Testis (tissue), 3 donors: ENCODE measurements around the gene SELENOP. TPM values are rescaled to one million over a fixed set of nuclear protein-coding genes. Genes with fewer than 3 reads are reported as not detected.

Experiments used
- DNase-seq: peaks from one replicate; pipeline ENCODE4 v3.0.0-alpha.2; 2019
- H3K27ac ChIP-seq, 2 donors: fragments of 200-600 bp; sonication (generic); one replicate each; pipeline ENCODE4 v1.5.1; 2019
- H3K27me3 ChIP-seq: fragments of 200-600 bp; sonication (generic); one replicate; pipeline ENCODE4 v1.5.1; 2019
- H3K36me3 ChIP-seq: fragments of 200-600 bp; sonication (generic); one replicate; pipeline ENCODE4 v1.5.1; 2017; ENCODE audit warnings: low read depth; ENCODE audit errors: missing control alignments
- H3K4me1 ChIP-seq: fragments of 200-600 bp; sonication (generic); one replicate; pipeline ENCODE4 v1.5.1; 2019
- H3K4me3 ChIP-seq, 2 donors: fragments of 200-600 bp; sonication (generic); one replicate each; pipeline ENCODE4 v1.5.1; 2017 to 2019
- H3K9me3 ChIP-seq: fragments of 200-600 bp; sonication (generic); one replicate; pipeline ENCODE4 v1.5.1; 2017
- POLR2A ChIP-seq: fragments of 450-650 bp; IDR thresholded peaks from one replicate; pipeline ENCODE4 v1.6.1; 2017; ENCODE audit warnings: antibody characterized with exemption, mild to moderate bottlenecking, moderate library complexity
- WGBS, 2 donors: methylation state at CpG; one replicate each; pipeline ENCODE4 v1.1.5; 2018; 5-methylcytosine and 5-hydroxymethylcytosine counted together
- intact Hi-C: fragments of 100-400 bp; cut with DNase I; formaldehyde crosslinking; loops from one replicate; pipeline ENCODE4 v1.15.1; 2023; ENCODE audit warnings: low total_unique reads
- polyA plus RNA-seq: library from polyadenylated mRNA; stranded (reverse); fragments of 350-450 nt; fragmentation: Illumina TruSeq; extraction: RNeasy Lipid Tissue Mini Kit (QIAGEN cat#74804); gene quantifications from one replicate; pipeline ENCODE4 v1.2.3, GENCODE V29; 2014; ENCODE audit warnings: low read depth, low replicate concordance; ENCODE audit not compliant: insufficient read depth
- total RNA-seq, 2 donors: library from RNA; depleted of rRNA; stranded (reverse); fragments of >200 nt; gene quantifications; one replicate each; pipeline ENCODE4 v1.2.3, GENCODE V29; 2016
- TF ChIP-seq, protein P1 (sequence below), 3 experiments: fragments of 450-650 bp in 2 of 3; fragments of 200-600 bp in 1 of 3; sonication (generic) in 1 of 3; IDR thresholded peaks; one replicate each; pipeline ENCODE4 v1.5.1; 2016 to 2019; ENCODE audit warnings: antibody characterized with exemption in 3 of 3, mild to moderate bottlenecking in 2 of 3, moderate library complexity in 1 of 3

SELENOP gene
- total and polyA plus RNA-seq, 3 donors from 2014 or later, result 52.1 to 156 (median 125) TPM

DNA sequence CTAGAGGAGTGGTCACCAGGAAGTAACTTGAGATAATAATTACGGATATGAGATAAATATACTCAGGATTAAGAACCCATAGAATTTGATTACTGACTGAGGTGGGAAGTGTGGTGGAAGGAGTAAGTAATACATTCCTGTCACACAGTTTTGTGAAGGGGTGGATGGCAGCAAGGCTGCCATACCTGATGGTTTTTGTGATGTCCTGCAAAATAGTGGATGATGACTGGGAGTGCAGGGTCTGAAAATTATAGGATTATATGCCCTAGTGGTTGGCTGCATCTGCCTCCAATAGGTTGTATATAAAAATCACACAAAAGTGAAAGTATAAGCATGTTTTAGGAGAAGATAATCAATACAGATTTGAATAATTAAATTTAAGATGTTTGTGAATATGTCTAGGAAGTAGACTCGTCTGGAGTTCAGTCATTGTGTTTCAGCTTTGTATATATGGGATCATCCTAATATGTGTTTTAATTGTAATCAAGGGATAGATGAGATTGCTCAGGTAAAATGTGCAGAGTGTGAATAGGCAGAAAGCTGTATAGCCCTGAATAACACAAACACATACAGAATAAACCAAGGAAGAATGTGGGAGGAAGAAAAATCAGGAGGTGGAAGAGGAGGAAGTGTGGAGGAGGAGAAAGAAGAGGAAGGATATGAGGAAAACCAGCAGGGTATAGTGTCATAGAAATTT lies 5.5 kb downstream of the SELENOP start:
- H3K27ac ChIP-seq, result no peak overlapping the region
- no peak for DNase-seq
- intact Hi-C loops, result no loop called here
- no peaks in the 10 kb centered on the region for H3K36me3 ChIP-seq
- no peaks in the 10 kb centered on the region for H3K27me3 ChIP-seq
- WGBS, 2 donors, result 70 to 71% methylated on average over 2 of the region's 2 CpGs
- no peaks in the 10 kb centered on the region for H3K9me3 ChIP-seq
- TF ChIP-seq POLR2A, result no peak
- TF ChIP-seq, protein P1, sequence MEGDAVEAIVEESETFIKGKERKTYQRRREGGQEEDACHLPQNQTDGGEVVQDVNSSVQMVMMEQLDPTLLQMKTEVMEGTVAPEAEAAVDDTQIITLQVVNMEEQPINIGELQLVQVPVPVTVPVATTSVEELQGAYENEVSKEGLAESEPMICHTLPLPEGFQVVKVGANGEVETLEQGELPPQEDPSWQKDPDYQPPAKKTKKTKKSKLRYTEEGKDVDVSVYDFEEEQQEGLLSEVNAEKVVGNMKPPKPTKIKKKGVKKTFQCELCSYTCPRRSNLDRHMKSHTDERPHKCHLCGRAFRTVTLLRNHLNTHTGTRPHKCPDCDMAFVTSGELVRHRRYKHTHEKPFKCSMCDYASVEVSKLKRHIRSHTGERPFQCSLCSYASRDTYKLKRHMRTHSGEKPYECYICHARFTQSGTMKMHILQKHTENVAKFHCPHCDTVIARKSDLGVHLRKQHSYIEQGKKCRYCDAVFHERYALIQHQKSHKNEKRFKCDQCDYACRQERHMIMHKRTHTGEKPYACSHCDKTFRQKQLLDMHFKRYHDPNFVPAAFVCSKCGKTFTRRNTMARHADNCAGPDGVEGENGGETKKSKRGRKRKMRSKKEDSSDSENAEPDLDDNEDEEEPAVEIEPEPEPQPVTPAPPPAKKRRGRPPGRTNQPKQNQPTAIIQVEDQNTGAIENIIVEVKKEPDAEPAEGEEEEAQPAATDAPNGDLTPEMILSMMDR (IDR thresholded peaks at IDR 0.05), result no peak
- H3K4me3 ChIP-seq, result no peak overlapping the region
- no peaks in the 10 kb centered on the region for H3K4me1 ChIP-seq

DNA sequence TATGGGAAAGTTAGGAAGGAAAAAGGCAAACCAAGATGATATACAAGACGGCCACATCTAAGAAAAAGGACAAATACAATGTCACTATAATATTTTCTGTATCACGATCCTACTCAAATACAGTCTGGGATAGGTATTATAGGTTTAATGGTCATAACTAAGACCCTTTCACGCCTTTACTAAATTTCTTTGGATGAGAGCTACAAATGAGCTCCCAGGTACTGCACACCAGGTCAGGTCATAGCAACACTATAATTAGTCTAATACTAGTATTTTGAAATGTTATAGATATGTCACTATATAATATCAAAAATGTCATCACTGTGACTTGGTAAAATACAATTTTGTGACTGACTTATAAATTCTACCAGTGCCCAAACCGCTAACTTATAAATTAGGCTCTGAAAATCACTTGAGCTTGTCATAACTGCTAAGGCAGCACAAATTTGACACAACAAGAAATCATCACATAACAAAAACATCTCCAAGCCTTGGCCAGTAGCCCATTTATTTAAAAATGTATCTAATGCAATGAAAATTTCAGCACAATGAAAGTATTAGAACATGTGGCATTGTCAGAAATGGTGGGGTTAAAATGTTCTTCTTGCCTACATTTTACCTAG lies 6.9 kb downstream of the SELENOP start:
- no peak for DNase-seq
- intact Hi-C loops, result no loop called here
- Histone ChIP-seq H3K36me3 (no peaks in the 10 kb centered on the region), H3K27me3 (no peaks in the 10 kb centered on the region), H3K4me3 (no peak overlapping the region), H3K27ac (no peak overlapping the region), H3K4me1 (no peaks in the 10 kb centered on the region), H3K9me3 (no peaks in the 10 kb centered on the region)
- WGBS, 2 donors, result 73 to 86% methylated on average over 4 of the region's 4 CpGs
- TF ChIP-seq POLR2A, result no peak
- TF ChIP-seq, protein P1 (IDR thresholded peaks at IDR 0.05), result no peak

DNA sequence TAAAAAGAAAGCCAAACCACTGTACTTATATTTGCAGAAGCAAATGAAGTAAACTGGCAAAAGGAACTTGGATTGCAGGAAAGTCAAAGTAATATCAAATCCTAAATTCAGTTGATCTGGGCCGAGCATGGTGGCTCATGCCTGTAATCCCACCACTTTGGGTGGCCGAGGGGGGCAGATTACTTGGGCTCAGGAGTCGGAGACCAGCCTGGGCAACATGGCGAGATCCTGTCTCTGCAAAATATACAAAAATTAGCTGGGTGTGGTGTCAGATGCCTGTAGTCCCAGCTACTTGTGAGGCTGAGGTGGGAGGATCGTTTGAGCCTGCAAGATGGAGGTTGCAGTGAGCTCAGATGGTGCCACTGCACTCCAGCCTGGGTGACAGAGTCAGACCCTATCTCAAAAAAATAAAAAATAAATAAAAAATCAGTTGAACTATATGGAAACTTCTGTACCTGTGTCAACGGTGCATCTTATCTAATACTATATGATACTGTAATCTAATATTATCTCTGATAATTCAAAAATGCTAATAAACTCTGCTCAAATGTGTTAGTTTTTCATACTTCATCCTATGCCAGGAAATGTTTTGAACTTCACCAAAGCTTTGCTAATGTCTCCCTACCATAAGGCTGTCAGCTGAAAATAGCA lies 10.1 kb downstream of the SELENOP start:
- 94 to 95% methylated on average over 6 of the region's 6 CpGs for WGBS, 2 donors
- TF ChIP-seq, protein P1 (IDR thresholded peaks at IDR 0.05), result no peak
- no peak for TF ChIP-seq POLR2A
- no peaks in the 10 kb centered on the region for H3K36me3 ChIP-seq
- no peaks in the 10 kb centered on the region for H3K4me1 ChIP-seq
- H3K27me3 ChIP-seq, result no peaks in the 10 kb centered on the region
- intact Hi-C loops, result no loop called here
- no peaks in the 10 kb centered on the region for H3K9me3 ChIP-seq
- H3K4me3 ChIP-seq, result no peak overlapping the region
- no peak overlapping the region for H3K27ac ChIP-seq
- DNase-seq, result no peak

DNA sequence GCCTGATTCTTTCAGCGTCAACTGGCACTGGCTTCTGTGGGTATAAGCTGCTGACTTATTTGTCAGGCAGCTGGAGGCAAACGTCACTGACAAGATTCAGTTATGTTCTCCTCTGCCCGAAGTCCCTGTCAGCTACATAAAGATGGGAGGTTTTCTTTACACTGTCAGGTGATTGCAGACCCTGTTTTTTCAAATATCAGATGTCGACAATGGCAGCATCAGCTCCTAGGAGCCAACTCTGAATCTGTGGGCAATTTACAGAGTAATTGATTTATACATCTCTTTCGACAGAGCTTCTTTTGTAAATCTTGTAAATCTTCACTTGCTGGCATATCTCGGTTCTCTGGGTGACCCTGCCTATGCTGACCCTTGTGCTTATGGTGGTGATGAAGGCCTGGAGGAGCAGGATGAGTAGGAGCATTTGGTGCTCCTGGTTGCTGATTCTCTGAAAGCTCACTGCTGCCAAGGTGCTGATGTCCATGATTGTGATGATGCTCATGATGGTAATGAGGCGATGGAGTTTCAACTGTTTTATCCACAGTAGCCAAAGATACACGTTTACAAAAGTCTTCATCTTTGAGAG lies 10.9 kb downstream of the SELENOP start:
- H3K36me3 ChIP-seq, result no peaks in the 10 kb centered on the region
- intact Hi-C loops, result no loop called here
- no peak overlapping the region for H3K4me3 ChIP-seq
- no peak overlapping the region for H3K27ac ChIP-seq
- no peaks in the 10 kb centered on the region for H3K9me3 ChIP-seq
- DNase-seq, result no peak
- H3K4me1 ChIP-seq, result no peaks in the 10 kb centered on the region
- H3K27me3 ChIP-seq, result no peaks in the 10 kb centered on the region
- TF ChIP-seq, protein P1 (IDR thresholded peaks at IDR 0.05), result no peak
- no peak for TF ChIP-seq POLR2A
- 72 to 73% methylated on average over 8 of the region's 8 CpGs for WGBS, 2 donors
